Endodermal cell (in vitro differentiated cells): ENCODE data around the gene KRTAP9-9. TPM values are rescaled to one million over a fixed set of nuclear protein-coding genes. Genes with fewer than 3 reads are reported as not detected.
"Not testable (repeated sequence)": the region's sequence is repeated elsewhere in the genome, so short reads cannot be mapped to it uniquely, and the experiment has no call there.

Source experiments
- DNase-seq: peaks from one replicate; pipeline ENCODE4 v3.0.0-alpha.2; 2017
- H3K27ac ChIP-seq: 2 replicates; pipeline ENCODE4 v1.5.1; 2013; ENCODE audit warnings: mild to moderate bottlenecking, low read depth, low read length, moderate library complexity
- H3K27me3 ChIP-seq: 2 replicates; pipeline ENCODE4 v1.6.1; 2013; ENCODE audit warnings: mild to moderate bottlenecking, low read length, moderate library complexity; ENCODE audit not compliant: insufficient read depth, control insufficient read depth, poor library complexity, severe bottlenecking
- H3K36me3 ChIP-seq: 2 replicates; pipeline ENCODE4 v1.7.0; 2013; ENCODE audit warnings: mild to moderate bottlenecking, low read length, moderate library complexity; ENCODE audit not compliant: control insufficient read depth, insufficient read depth
- H3K4me1 ChIP-seq: one replicate; pipeline ENCODE4 v1.7.0; 2013; ENCODE audit warnings: low read length; ENCODE audit not compliant: control insufficient read depth, insufficient read depth
- H3K4me3 ChIP-seq: 2 replicates; pipeline ENCODE4 v1.5.1; 2013; ENCODE audit warnings: mild to moderate bottlenecking, low read length, moderate library complexity
- H3K9ac ChIP-seq: 2 replicates; pipeline ENCODE4 v1.6.1; 2013; ENCODE audit warnings: mild to moderate bottlenecking, low read length, moderate library complexity; ENCODE audit not compliant: poor library complexity, severe bottlenecking; ENCODE audit errors: extremely low read depth
- H3K9me3 ChIP-seq: 2 replicates; pipeline ENCODE4 v1.6.1; 2013; ENCODE audit warnings: mild to moderate bottlenecking, low read length, moderate library complexity; ENCODE audit not compliant: control insufficient read depth
- H3K27ac Mint-ChIP-seq: 2 replicates; pipeline ENCODE4 v1.8.0; 2020; ENCODE audit warnings: mixed read lengths
- H3K27me3 Mint-ChIP-seq: 2 replicates; pipeline ENCODE4 v1.8.0; 2021; ENCODE audit warnings: mild to moderate bottlenecking, mixed read lengths; ENCODE audit not compliant: insufficient read depth
- H3K36me3 Mint-ChIP-seq: 2 replicates; pipeline ENCODE4 v1.8.0; 2020; ENCODE audit warnings: low read depth, mixed read lengths
- H3K4me1 Mint-ChIP-seq: 2 replicates; pipeline ENCODE4 v1.8.0; 2020; ENCODE audit warnings: mixed read lengths
- H3K4me3 Mint-ChIP-seq: 2 replicates; pipeline ENCODE4 v1.8.0; 2020; ENCODE audit warnings: mild to moderate bottlenecking, moderate library complexity, mixed read lengths
- H3K9me3 Mint-ChIP-seq: 2 replicates; pipeline ENCODE4 v1.8.0; 2020; ENCODE audit warnings: mild to moderate bottlenecking, mixed read lengths
- WGBS, 2 experiments: methylation state at CpG; one replicate each; pipeline versions ENCODE4 v1.1.5 to v1.1.7; 2013; ENCODE audit warnings: missing lambda C conversion rate in 2 of 2, mixed read lengths in 1 of 2; ENCODE audit not compliant: insufficient coverage in 1 of 2, insufficient read length in 1 of 2; 5-methylcytosine and 5-hydroxymethylcytosine counted together
- total RNA-seq, 2 donors: library from RNA; stranded (reverse); fragmentation: NEBNext Ultra II Directional in 1 of 2; extraction: Animal tissue kit (Norgen Biotek cat#: 25700) in 1 of 2; gene quantifications; 2 replicates in 1 of 2; 3 replicates in 1 of 2; pipeline ENCODE4 v1.2.1, GENCODE V29; 2021
- TF ChIP-seq, protein P1 (sequence below): fragments of 200-600 bp; sonication (generic); conservative IDR thresholded peaks from 2 replicates; pipeline ENCODE4 v1.5.0; 2021; ENCODE audit warnings: antibody characterized with exemption, mild to moderate bottlenecking

KRTAP9-9 gene
- total RNA-seq, 2 donors from 2014 or later = not detected

DNA sequence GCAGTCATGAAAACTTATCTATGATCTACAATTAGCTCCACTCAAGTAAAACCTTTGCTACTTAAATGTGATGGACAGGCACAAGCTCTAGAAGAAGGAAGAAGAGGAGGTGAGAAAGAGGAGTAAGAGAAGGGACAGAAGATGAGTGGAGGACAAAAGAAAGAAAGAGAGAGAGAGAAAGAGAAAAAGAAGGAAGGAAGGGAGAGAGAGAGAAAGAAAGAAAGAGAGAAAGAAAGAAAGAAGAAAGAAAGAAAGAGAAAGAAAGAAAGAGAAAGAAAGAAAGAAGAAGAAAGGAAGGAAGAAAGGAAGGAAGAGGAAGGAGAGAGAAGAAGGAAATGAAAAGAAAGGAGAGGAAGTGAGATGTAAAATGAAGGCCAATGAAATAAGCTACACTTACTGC is 25.1 kb upstream of the KRTAP9-9 start:
- H3K27ac Mint-ChIP-seq = no peak overlapping the region
- Histone ChIP-seq H3K4me1 (no peaks in the 10 kb centered on the region), H3K27me3 (peaks cover 1% of the 10 kb centered on the region), H3K9ac (no peak overlapping the region), H3K9me3 (no peaks in the 10 kb centered on the region), H3K27ac (no peak overlapping the region), H3K36me3 (no peaks in the 10 kb centered on the region), H3K4me3 (no peak overlapping the region)
- H3K4me3 Mint-ChIP-seq = no peak overlapping the region
- no peaks in the 10 kb centered on the region for H3K4me1 Mint-ChIP-seq
- no peaks in the 10 kb centered on the region for H3K36me3 Mint-ChIP-seq
- peaks cover 11% of the 10 kb centered on the region for H3K27me3 Mint-ChIP-seq
- TF ChIP-seq, protein P1, sequence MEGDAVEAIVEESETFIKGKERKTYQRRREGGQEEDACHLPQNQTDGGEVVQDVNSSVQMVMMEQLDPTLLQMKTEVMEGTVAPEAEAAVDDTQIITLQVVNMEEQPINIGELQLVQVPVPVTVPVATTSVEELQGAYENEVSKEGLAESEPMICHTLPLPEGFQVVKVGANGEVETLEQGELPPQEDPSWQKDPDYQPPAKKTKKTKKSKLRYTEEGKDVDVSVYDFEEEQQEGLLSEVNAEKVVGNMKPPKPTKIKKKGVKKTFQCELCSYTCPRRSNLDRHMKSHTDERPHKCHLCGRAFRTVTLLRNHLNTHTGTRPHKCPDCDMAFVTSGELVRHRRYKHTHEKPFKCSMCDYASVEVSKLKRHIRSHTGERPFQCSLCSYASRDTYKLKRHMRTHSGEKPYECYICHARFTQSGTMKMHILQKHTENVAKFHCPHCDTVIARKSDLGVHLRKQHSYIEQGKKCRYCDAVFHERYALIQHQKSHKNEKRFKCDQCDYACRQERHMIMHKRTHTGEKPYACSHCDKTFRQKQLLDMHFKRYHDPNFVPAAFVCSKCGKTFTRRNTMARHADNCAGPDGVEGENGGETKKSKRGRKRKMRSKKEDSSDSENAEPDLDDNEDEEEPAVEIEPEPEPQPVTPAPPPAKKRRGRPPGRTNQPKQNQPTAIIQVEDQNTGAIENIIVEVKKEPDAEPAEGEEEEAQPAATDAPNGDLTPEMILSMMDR = no peak
- H3K9me3 Mint-ChIP-seq = no peaks in the 10 kb centered on the region
- DNase-seq = no peak

- H3K36me3 ChIP-seq = no peaks in the 10 kb centered on the region
- H3K27ac ChIP-seq = no peak overlapping the region
- no peak overlapping the region for H3K9ac ChIP-seq
- 88 to 89% methylated on average over 6 of the region's 6 CpGs for WGBS, 2 experiments
- Mint-ChIP-seq H3K27me3 (peaks cover 22% of the 10 kb centered on the region), H3K9me3 (no peaks in the 10 kb centered on the region), H3K36me3 (no peaks in the 10 kb centered on the region), H3K4me3 (no peak overlapping the region), H3K4me1 (no peaks in the 10 kb centered on the region), H3K27ac (no peak overlapping the region)
- TF ChIP-seq, protein P1 = no peak
- peaks cover 8% of the 10 kb centered on the region for H3K27me3 ChIP-seq
- DNase-seq = no peak
- no peaks in the 10 kb centered on the region for H3K9me3 ChIP-seq
- no peak overlapping the region for H3K4me3 ChIP-seq
- no peaks in the 10 kb centered on the region for H3K4me1 ChIP-seq
These were observed 23.5 kb upstream of the KRTAP9-9 start for GRCh38 chr17:41231731-41232130.

DNA sequence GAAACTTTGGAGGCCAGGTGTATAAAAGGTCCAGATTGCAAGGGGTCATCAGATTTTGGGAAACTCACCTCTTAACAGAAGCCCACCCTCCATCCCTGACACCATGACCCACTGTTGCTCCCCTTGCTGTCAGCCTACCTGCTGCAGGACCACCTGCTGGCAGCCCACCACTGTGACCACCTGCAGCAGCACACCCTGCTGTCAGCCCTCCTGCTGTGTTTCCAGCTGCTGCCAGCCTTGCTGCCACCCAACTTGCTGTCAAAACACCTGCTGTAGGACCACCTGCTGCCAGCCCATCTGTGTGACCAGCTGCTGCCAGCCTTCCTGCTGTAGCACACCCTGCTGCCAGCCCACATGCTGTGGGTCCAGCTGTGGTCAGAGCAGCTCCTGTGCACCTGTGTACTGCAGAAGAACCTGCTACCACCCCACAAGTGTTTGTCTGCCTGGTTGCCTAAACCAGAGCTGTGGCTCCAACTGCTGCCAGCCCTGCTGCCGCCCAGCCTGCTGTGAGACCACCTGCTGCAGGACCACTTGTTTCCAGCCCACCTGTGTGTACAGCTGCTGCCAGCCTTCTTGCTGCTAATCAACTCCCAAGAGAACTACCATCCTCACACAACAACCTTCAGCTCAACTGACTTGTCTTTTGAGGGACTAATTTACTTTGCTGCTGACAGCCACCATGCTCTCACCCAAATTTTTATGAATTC is 22.6 kb upstream of the KRTAP9-9 start, which contains the start of gene KRTAP9-3:
KRTAP9-3 (plus strand) TSS at position 51 of the 707 bp plus-strand sequence; CDS start at position 104, 53 bp downstream.
- not testable (repeated sequence) for H3K27ac Mint-ChIP-seq, H3K4me3 ChIP-seq, H3K9me3 ChIP-seq, H3K27ac ChIP-seq, H3K27me3 ChIP-seq, H3K36me3 Mint-ChIP-seq, H3K9me3 Mint-ChIP-seq, H3K9ac ChIP-seq, H3K4me1 ChIP-seq, H3K4me1 Mint-ChIP-seq, H3K4me3 Mint-ChIP-seq, DNase-seq, H3K36me3 ChIP-seq
- 87% methylated on average over 1 of the region's 1 CpG; no CpG with 5 or more reads in 1 of the 2 experiments for WGBS, 2 experiments
- peaks cover 25% of the 10 kb centered on the region for H3K27me3 Mint-ChIP-seq

- not testable (repeated sequence) for H3K27ac ChIP-seq, H3K36me3 ChIP-seq, H3K9ac ChIP-seq, H3K36me3 Mint-ChIP-seq, DNase-seq, H3K4me1 ChIP-seq, H3K27me3 ChIP-seq, H3K4me3 ChIP-seq, H3K4me1 Mint-ChIP-seq, H3K4me3 Mint-ChIP-seq, H3K27ac Mint-ChIP-seq, H3K9me3 ChIP-seq
- Mint-ChIP-seq H3K9me3 (peaks cover 18% of the 10 kb centered on the region), H3K27me3 (peaks cover 37% of the 10 kb centered on the region)
- WGBS, 2 experiments = 84 to 93% methylated on average over 2 to 4 of the region's 4 CpGs
These were observed 18.1 kb upstream of the KRTAP9-9 start for GRCh38 chr17:41237116-41237515.

DNA sequence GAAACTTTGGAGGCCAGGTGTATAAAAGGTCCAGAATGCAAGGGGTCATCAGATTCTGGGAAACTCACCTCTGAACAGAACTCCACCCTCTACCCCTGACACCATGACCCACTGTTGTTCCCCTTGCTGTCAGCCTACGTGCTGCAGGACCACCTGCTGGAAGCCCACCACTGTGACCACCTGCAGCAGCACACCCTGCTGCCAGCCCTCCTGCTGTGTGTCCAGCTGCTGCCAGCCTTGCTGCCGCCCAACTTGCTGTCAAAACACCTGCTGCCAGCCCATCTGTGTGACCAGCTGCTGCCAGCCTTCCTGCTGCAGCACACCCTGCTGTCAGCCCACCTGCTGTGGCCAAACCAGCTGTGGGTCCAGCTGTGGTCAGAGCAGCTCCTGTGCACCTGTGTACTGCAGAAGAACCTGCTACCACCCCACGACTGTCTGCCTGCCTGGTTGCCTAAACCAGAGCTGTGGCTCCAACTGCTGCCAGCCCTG is 17.2 kb upstream of the KRTAP9-9 start, which contains the start of gene KRTAP9-8:
KRTAP9-8 (plus strand) TSS at position 51 of the 489 bp plus-strand sequence; CDS start at position 104, 53 bp downstream.
- not testable (repeated sequence) for H3K9ac ChIP-seq, H3K4me3 Mint-ChIP-seq, H3K4me3 ChIP-seq, H3K4me1 ChIP-seq, DNase-seq, H3K4me1 Mint-ChIP-seq, H3K27ac Mint-ChIP-seq, H3K27ac ChIP-seq, H3K9me3 ChIP-seq, H3K27me3 ChIP-seq, H3K36me3 Mint-ChIP-seq, H3K36me3 ChIP-seq
- peaks cover 37% of the 10 kb centered on the region for H3K27me3 Mint-ChIP-seq
- 67 to 71% methylated on average over 1 to 2 of the region's 3 CpGs for WGBS, 2 experiments
- peaks cover 21% of the 10 kb centered on the region for H3K9me3 Mint-ChIP-seq
